Brain microvascular endothelial cell (primary cell): ENCODE data around the gene FAM3D.

Source experiments
- DNase-seq: peaks from one replicate; pipeline ENCODE4 v3.0.0-alpha.2; 2020
- H3K27ac ChIP-seq: fragments of 250-450 bp; sonication (Bioruptor Pico); 2 replicates; pipeline ENCODE4 v1.5.1; 2020; ENCODE audit warnings: mild to moderate bottlenecking, moderate library complexity
- H3K27me3 ChIP-seq: fragments of 250-450 bp; sonication (Bioruptor Pico); replicated peaks from 2 replicates; pipeline ENCODE4 v1.5.1; 2020; ENCODE audit warnings: mild to moderate bottlenecking
- H3K36me3 ChIP-seq: fragments of 250-450 bp; sonication (Bioruptor Pico); replicated peaks from 2 replicates; pipeline ENCODE4 v1.5.1; 2020; ENCODE audit warnings: mild to moderate bottlenecking
- H3K4me3 ChIP-seq: 2 replicates; pipeline ENCODE4 v1.5.1; 2011; ENCODE audit warnings: low read depth, mild to moderate bottlenecking, control low read depth, low read length, moderate library complexity
- CTCF ChIP-seq: IDR thresholded peaks from 2 replicates; pipeline ENCODE4 v1.5.1; 2011; ENCODE audit warnings: low read depth, mild to moderate bottlenecking, moderate library complexity, low read length, control low read depth, inconsistent platforms; ENCODE audit errors: missing control alignments
- in situ Hi-C: cut with HindIII; loops from 2 replicates; pipeline ENCODE4 v1.10.0; 2017; ENCODE audit warnings: low sequenced_read_pairs, low pct_ligation_motif_present

The FAM3D gene

GRCh38 chr3:58630076-58630709 is 36.4 kb downstream of the FAM3D start:
- Histone ChIP-seq H3K36me3 (no peaks in the 10 kb centered on the region), H3K27me3 (no peaks in the 10 kb centered on the region), H3K4me3 (no peak overlapping the region), H3K27ac (no peak overlapping the region)
- peak; percentile 30 for DNase-seq
- in situ Hi-C loops: no loop called here
- peak; percentile 89 for TF ChIP-seq CTCF

GRCh38 chr3:58629629-58630028 is 36.9 kb downstream of the FAM3D start:
- no peak overlapping the region for H3K4me3 ChIP-seq
- in situ Hi-C loops: no loop called here
- H3K27ac ChIP-seq: no peak overlapping the region
- DNase-seq: no peak
- no peaks in the 10 kb centered on the region for H3K36me3 ChIP-seq
- no peak for TF ChIP-seq CTCF
- no peaks in the 10 kb centered on the region for H3K27me3 ChIP-seq

- H3K36me3 ChIP-seq: no peaks in the 10 kb centered on the region
- H3K27me3 ChIP-seq: no peaks in the 10 kb centered on the region
- in situ Hi-C loops: no loop called here
- H3K27ac ChIP-seq: peak overlapping the region; percentile 8
- DNase-seq: peak; percentile 69
- TF ChIP-seq CTCF: no peak
- H3K4me3 ChIP-seq: no peak overlapping the region
These were observed 37.6 kb downstream of the FAM3D start for GRCh38 chr3:58628823-58629562.

- no peaks in the 10 kb centered on the region for H3K27me3 ChIP-seq
- DNase-seq: no peak
- no peak for TF ChIP-seq CTCF
- H3K27ac ChIP-seq: no peak overlapping the region
- in situ Hi-C loops: no loop called here
- no peak overlapping the region for H3K4me3 ChIP-seq
- H3K36me3 ChIP-seq: no peaks in the 10 kb centered on the region
These were observed 38.6 kb downstream of the FAM3D start for GRCh38 chr3:58627941-58628340.

- H3K27ac ChIP-seq: no peak overlapping the region
- in situ Hi-C loops: no loop called here
- DNase-seq: no peak
- H3K4me3 ChIP-seq: no peak overlapping the region
- no peaks in the 10 kb centered on the region for H3K27me3 ChIP-seq
- no peaks in the 10 kb centered on the region for H3K36me3 ChIP-seq
- no peak for TF ChIP-seq CTCF
These were observed 39.0 kb downstream of the FAM3D start for GRCh38 chr3:58627570-58627885.
